Neural cell (in vitro differentiated cells): ENCODE measurements around the gene ENTPD1. TPM values are rescaled to one million over a fixed set of nuclear protein-coding genes. Genes with fewer than 3 reads are reported as not detected.

Experiments used
- H2AFZ ChIP-seq: fragments of 200-600, 300-800 bp; sonication (generic), shearing (Covaris generic); 2 replicates; pipeline ENCODE4 v1.6.0; 2014; ENCODE audit warnings: low read depth, mild to moderate bottlenecking, antibody characterized with exemption, low read length, moderate library complexity
- H3F3A ChIP-seq: fragments of 200-600 bp; shearing (Covaris generic); 2 replicates; pipeline ENCODE4 v1.6.1; 2016; ENCODE audit warnings: mild to moderate bottlenecking, moderate library complexity, mixed read lengths, antibody characterized with exemption, low read length; ENCODE audit not compliant: insufficient read depth, poor library complexity, severe bottlenecking
- H3K27ac ChIP-seq: fragments of 200-600, 300-800 bp; sonication (generic), shearing (Covaris generic); 2 replicates; pipeline ENCODE4 v1.5.1; 2014; ENCODE audit warnings: mild to moderate bottlenecking, low read length, moderate library complexity
- H3K27me3 ChIP-seq: fragments of 300-800, 200-600 bp; sonication (generic), shearing (Covaris generic); 2 replicates; pipeline ENCODE4 v1.6.0; 2014; ENCODE audit warnings: mild to moderate bottlenecking, low read depth, low read length, moderate library complexity; ENCODE audit not compliant: insufficient read depth
- H3K36me3 ChIP-seq: fragments of 300-800, 200-600 bp; sonication (generic), shearing (Covaris generic); 2 replicates; pipeline ENCODE4 v1.5.1; 2014; ENCODE audit warnings: mild to moderate bottlenecking, antibody characterized with exemption, low read length, moderate library complexity; ENCODE audit not compliant: insufficient read depth
- H3K4me2 ChIP-seq: fragments of 300-800, 200-600 bp; sonication (generic), shearing (Covaris generic); 2 replicates; pipeline ENCODE4 v1.6.0; 2014; ENCODE audit warnings: mild to moderate bottlenecking, low read length
- H3K4me3 ChIP-seq: fragments of 300-800, 200-600 bp; sonication (generic), shearing (Covaris generic); 2 replicates; pipeline ENCODE4 v1.5.1; 2014; ENCODE audit warnings: mild to moderate bottlenecking, low read length, moderate library complexity
- H3K79me2 ChIP-seq: fragments of 200-600 bp; shearing (Covaris generic); replicated peaks from 2 replicates; pipeline ENCODE4 v1.6.0; 2014; ENCODE audit warnings: mild to moderate bottlenecking, low read length, moderate library complexity; ENCODE audit not compliant: insufficient read depth
- H3K9ac ChIP-seq: fragments of 300-800, 200-600 bp; sonication (generic), shearing (Covaris generic); 2 replicates; pipeline ENCODE4 v1.6.1; 2016; ENCODE audit warnings: mild to moderate bottlenecking, low read length, mixed read lengths
- H3K9me2 ChIP-seq: fragments of 200-600 bp; shearing (Covaris generic); 2 replicates; pipeline ENCODE4 v1.6.1; 2016; ENCODE audit warnings: mild to moderate bottlenecking, low read length, mixed read lengths; ENCODE audit not compliant: insufficient read depth
- H3K9me3 ChIP-seq: fragments of 200-600, 300-800 bp; sonication (generic), shearing (Covaris generic); 2 replicates; pipeline ENCODE4 v1.6.1; 2016; ENCODE audit warnings: mild to moderate bottlenecking, mixed run types, low read length, moderate library complexity, mixed read lengths
- H4K20me1 ChIP-seq: fragments of 200-600 bp; shearing (Covaris generic); 2 replicates; pipeline ENCODE4 v1.6.1; 2016; ENCODE audit warnings: mild to moderate bottlenecking, mixed run types; ENCODE audit not compliant: insufficient read depth
- CTCF ChIP-seq: fragments of 450-650 bp; IDR thresholded peaks from 2 replicates; pipeline ENCODE4 v1.5.1; 2014; ENCODE audit warnings: antibody characterized with exemption, mild to moderate bottlenecking, moderate library complexity; ENCODE audit not compliant: poor library complexity, severe bottlenecking
- EP300 ChIP-seq: fragments of 450-650 bp; conservative IDR thresholded peaks from 2 replicates; pipeline ENCODE4 v1.6.1; 2014; ENCODE audit warnings: antibody characterized with exemption, mild to moderate bottlenecking, moderate library complexity; ENCODE audit not compliant: poor library complexity, severe bottlenecking
- EZH2 ChIP-seq: fragments of 200-600, 300-800 bp; shearing (Covaris generic), sonication (generic); IDR thresholded peaks from 2 replicates; pipeline ENCODE4 v1.6.1; 2014; ENCODE audit warnings: antibody characterized with exemption, low read length, borderline replicate concordance, mild to moderate bottlenecking; ENCODE audit not compliant: insufficient read depth, poor library complexity, severe bottlenecking
- MXI1 ChIP-seq: fragments of 450-650 bp; conservative IDR thresholded peaks from 2 replicates; pipeline ENCODE4 v1.6.1; 2014; ENCODE audit warnings: antibody characterized with exemption, mild to moderate bottlenecking; ENCODE audit not compliant: poor library complexity, severe bottlenecking
- POLR2AphosphoS5 ChIP-seq: IDR thresholded peaks from 2 replicates; pipeline ENCODE4 v1.6.1; 2012
- RAD21 ChIP-seq: fragments of 450-650 bp; conservative IDR thresholded peaks from 2 replicates; pipeline ENCODE4 v1.6.1; 2014; ENCODE audit warnings: antibody characterized with exemption, mild to moderate bottlenecking, moderate library complexity
- REST ChIP-seq: IDR thresholded peaks from 2 replicates; pipeline ENCODE4 v1.6.1; 2012; ENCODE audit warnings: borderline replicate concordance
- SMC3 ChIP-seq: fragments of 450-650 bp; conservative IDR thresholded peaks from 2 replicates; pipeline ENCODE4 v1.6.1; 2014; ENCODE audit warnings: antibody characterized with exemption, mild to moderate bottlenecking, moderate library complexity; ENCODE audit not compliant: poor library complexity
- TAF1 ChIP-seq: IDR thresholded peaks from 2 replicates; pipeline ENCODE4 v1.6.1; 2012; ENCODE audit warnings: low read depth
- polyA plus RNA-seq: library from polyadenylated mRNA; depleted of rRNA; stranded (reverse); fragments of >200 nt; gene quantifications from 2 replicates; pipeline ENCODE4 v1.2.3, GENCODE V29; 2014

ENTPD1 gene
- polyA plus RNA-seq, 1 donor from 2014 or later: 0.57 TPM

GRCh38 chr10:95790982-95791381, 35.0 kb downstream of the ENTPD1 start:
- Histone ChIP-seq H3K27me3 (no peaks in the 10 kb centered on the region), H3K9me3 (no peaks in the 10 kb centered on the region), H4K20me1 (no peaks in the 10 kb centered on the region), H3K4me2 (no peak overlapping the region), H3K36me3 (no peaks in the 10 kb centered on the region), H3K9me2 (no peaks in the 10 kb centered on the region), H2AFZ (no peak overlapping the region), H3K27ac (no peak overlapping the region), H3F3A (no peaks in the 10 kb centered on the region), H3K4me3 (no peak overlapping the region), H3K79me2 (no peaks in the 10 kb centered on the region), H3K9ac (no peak overlapping the region)
- TF ChIP-seq RAD21: no peak
- no peak for TF ChIP-seq EZH2
- TF ChIP-seq EP300: no peak
- TF ChIP-seq REST: no peak
- TF ChIP-seq SMC3: no peak
- no peak for TF ChIP-seq MXI1
- TF ChIP-seq POLR2AphosphoS5: no peak
- TF ChIP-seq TAF1: no peak
- no peak for TF ChIP-seq CTCF

- H3K4me3 ChIP-seq: no peak overlapping the region
- H4K20me1 ChIP-seq: no peaks in the 10 kb centered on the region
- no peaks in the 10 kb centered on the region for H3K27me3 ChIP-seq
- H3K9me2 ChIP-seq: no peaks in the 10 kb centered on the region
- H2AFZ ChIP-seq: no peak overlapping the region
- TF ChIP-seq REST (no peak), RAD21 (no peak), EP300 (no peak), TAF1 (no peak), SMC3 (no peak), POLR2AphosphoS5 (no peak), MXI1 (no peak), CTCF (no peak)
- H3K27ac ChIP-seq: no peak overlapping the region
- no peaks in the 10 kb centered on the region for H3K36me3 ChIP-seq
- H3K79me2 ChIP-seq: no peaks in the 10 kb centered on the region
- H3K9me3 ChIP-seq: no peaks in the 10 kb centered on the region
- no peaks in the 10 kb centered on the region for H3F3A ChIP-seq
- no peak overlapping the region for H3K4me2 ChIP-seq
- H3K9ac ChIP-seq: no peak overlapping the region
These were observed 35.5 kb downstream of the ENTPD1 start for GRCh38 chr10:95791425-95791979.
